ENCODE results near the gene SKAP1.
A peak's percentile ranks its signal among the peaks of the same experiment; 100 is the strongest.

Gene SKAP1

GRCh38 chr17:48282303-48282702 is 147.7 kb downstream of the SKAP1 start:
- TF ChIP-seq CTCF (IDR thresholded peaks at IDR 0.05; ENCODE audit: low read depth, low read length): no peak
- no peak for DNase-seq (ENCODE audit: extremely low read depth, low read depth)

GRCh38 chr17:48278760-48279491 is 151.1 kb downstream of the SKAP1 start:
- no peak for TF ChIP-seq CTCF (IDR thresholded peaks at IDR 0.05; ENCODE audit: low read depth, low read length)
- DNase-seq (ENCODE audit: extremely low read depth, low read depth): no peak

GRCh38 chr17:48276776-48277175 is 153.2 kb downstream of the SKAP1 start:
- DNase-seq (ENCODE audit: extremely low read depth, low read depth): no peak
- no peak for TF ChIP-seq CTCF (IDR thresholded peaks at IDR 0.05; ENCODE audit: low read depth, low read length)

GRCh38 chr17:48270899-48271298 is 159.1 kb downstream of the SKAP1 start:
- DNase-seq (ENCODE audit: extremely low read depth, low read depth): no peak
- no peak for TF ChIP-seq CTCF (IDR thresholded peaks at IDR 0.05; ENCODE audit: low read depth, low read length)

- no peak for DNase-seq (ENCODE audit: extremely low read depth, low read depth)
- no peak for TF ChIP-seq CTCF (IDR thresholded peaks at IDR 0.05; ENCODE audit: low read depth, low read length)
These were observed 160.8 kb downstream of the SKAP1 start for GRCh38 chr17:48269209-48269608.

GRCh38 chr17:48263731-48264035 is 166.3 kb downstream of the SKAP1 start:
- no peak for DNase-seq (ENCODE audit: extremely low read depth, low read depth)
- TF ChIP-seq CTCF (IDR thresholded peaks at IDR 0.05; ENCODE audit: low read depth, low read length): no peak

GRCh38 chr17:48262982-48263730 is 166.9 kb downstream of the SKAP1 start:
- DNase-seq (ENCODE audit: extremely low read depth, low read depth): no peak
- peak; percentile 24 for TF ChIP-seq CTCF (IDR thresholded peaks at IDR 0.05; ENCODE audit: low read depth, low read length)

All from AG09319 (cell line).